HS-5 (cell line): Measurements from ENCODE around the gene SPECC1L.

ENCODE experiments used
- DNase-seq: peaks from one replicate; pipeline ENCODE4 v3.0.0-alpha.2; 2012; ENCODE audit warnings: low read depth

The SPECC1L gene

GRCh38 chr22:24417901-24418641 is 147.4 kb downstream of the SPECC1L start:
- DNase-seq: no peak

- DNase-seq: no peak
Measured at GRCh38 chr22:24418786-24419474, 148.3 kb downstream of the SPECC1L start.

GRCh38 chr22:24419475-24419850 is 148.8 kb downstream of the SPECC1L start:
- DNase-seq: no peak

GRCh38 chr22:24420072-24420976 is 149.7 kb downstream of the SPECC1L start:
- DNase-seq: no peak

- DNase-seq: no peak
Measured at GRCh38 chr22:24420977-24421343, 150.3 kb downstream of the SPECC1L start.

GRCh38 chr22:24421428-24421931 is 150.8 kb downstream of the SPECC1L start:
- no peak for DNase-seq

GRCh38 chr22:24422102-24422665 is 151.6 kb downstream of the SPECC1L start:
- DNase-seq: no peak

- no peak for DNase-seq
Measured at GRCh38 chr22:24423519-24424000, 152.9 kb downstream of the SPECC1L start.

GRCh38 chr22:24424001-24424900 is 153.6 kb downstream of the SPECC1L start:
- DNase-seq: no peak

- DNase-seq: no peak
Measured at GRCh38 chr22:24424901-24425775, 154.5 kb downstream of the SPECC1L start.

GRCh38 chr22:24426436-24426835 is 155.8 kb downstream of the SPECC1L start:
- no peak for DNase-seq

- no peak for DNase-seq
Measured at GRCh38 chr22:24426851-24427499, 156.3 kb downstream of the SPECC1L start.

GRCh38 chr22:24427500-24428164 is 157.0 kb downstream of the SPECC1L start, which contains the start of gene ADORA2A:
Gene ADORA2A, plus strand, starts transcription at chr22:24427599. Its CDS starts 5,806 bp downstream, at chr22:24433405.
- no peak for DNase-seq

GRCh38 chr22:24428751-24429410 is 158.2 kb downstream of the SPECC1L start:
- DNase-seq: no peak

- no peak for DNase-seq
Measured at GRCh38 chr22:24429411-24430365, 159.1 kb downstream of the SPECC1L start.

- no peak for DNase-seq
Measured at GRCh38 chr22:24430431-24431308, 160.0 kb downstream of the SPECC1L start.
